ENCODE measurements around the gene CHPF2.

CHPF2 gene

GRCh38 chr7:151251689-151252560 lies 19.6 kb downstream of the CHPF2 start (continued):
- TF ChIP-seq ZNF10 (tag by site-specific recombination; IDR thresholded peaks at IDR 0.05) (0 out of 2 replicates have a peak, but pooled peaks have one; percentile 35), SP2 (tag by site-specific recombination; IDR thresholded peaks at IDR 0.05) (peak; percentile 36), ZNF596 (tag by site-specific recombination; IDR thresholded peaks at IDR 0.05) (peak; percentile 89), ZNF18 (tag by site-specific recombination; IDR thresholded peaks at IDR 0.05) (no peak), ZNF335 (tag by site-specific recombination; conservative IDR thresholded peaks at IDR 0.05) (0 out of 2 replicates have a peak, but pooled peaks have one; percentile 21), ZEB2 (tag by site-specific recombination; IDR thresholded peaks at IDR 0.05) (peak; percentile 40; the same call in 1 of the 2 replicates), IKZF3 (tag by site-specific recombination; IDR thresholded peaks at IDR 0.05) (peak; percentile 36), ZNF366 (tag by site-specific recombination; conservative IDR thresholded peaks at IDR 0.05) (peak; percentile 95), ZBTB17 (tag by site-specific recombination; IDR thresholded peaks at IDR 0.05) (peak; percentile 66), BCL11B (tag by site-specific recombination; IDR thresholded peaks at IDR 0.05; ENCODE audit: low read depth) (no peak), SP7 (tag by site-specific recombination; IDR thresholded peaks at IDR 0.05) (peak; percentile 51), ZNF843 (tag by site-specific recombination; IDR thresholded peaks at IDR 0.05) (0 out of 2 replicates have a peak, but pooled peaks have one; percentile 42), ZSCAN30 (tag by site-specific recombination; IDR thresholded peaks at IDR 0.05) (peak; percentile 92)

GRCh38 chr7:151252561-151252835 lies 20.2 kb downstream of the CHPF2 start:
- no peaks in the 10 kb centered on the region for H3K36me3 ChIP-seq (ENCODE audit: control insufficient read depth in 2 of 2, insufficient read depth in 1 of 2, low read length in 2 of 2)
- TF ChIP-seq ZSCAN30 (tag by site-specific recombination; IDR thresholded peaks at IDR 0.05) (no peak), REPIN1 (tag by site-specific recombination; IDR thresholded peaks at IDR 0.05; ENCODE audit: low read depth) (no peak), TCF7L2 (IDR thresholded peaks at IDR 0.05; ENCODE audit: borderline replicate concordance, low read depth, low read length) (no peak), OSR2 (tag by site-specific recombination; IDR thresholded peaks at IDR 0.05) (no peak), ZBTB48 (tag by site-specific recombination; IDR thresholded peaks at IDR 0.05) (no peak), ZNF426 (tag by site-specific recombination; IDR thresholded peaks at IDR 0.05) (no peak), ZNF555 (tag by site-specific recombination; conservative IDR thresholded peaks at IDR 0.05) (no peak), ZNF488 (tag by site-specific recombination; IDR thresholded peaks at IDR 0.05) (no peak)
- H3K4me3 ChIP-seq (ENCODE audit: low read depth, low read length), result no peak overlapping the region
- POLR2A ChIA-PET, result interaction anchor here (0.7 to 1.4 kb wide), 5 partner anchors 12 to 75 kb away, joined by 3 to 7 read pairs (median 6); partner anchors contain the start of genes ABCF2 and CHPF2
- peak overlapping the region; percentile 62 for H3K27ac ChIP-seq (ENCODE audit: extremely low read depth, low read depth, low read length)
- H3K4me1 ChIP-seq (ENCODE audit: control insufficient read depth, insufficient read depth, low read length), result peaks cover 3% of the 10 kb centered on the region; the same call in 1 of the 2 replicates
- no peaks in the 10 kb centered on the region for H3K9me3 ChIP-seq (ENCODE audit: control insufficient read depth, insufficient read depth, low read depth, low read length)
- CTCF ChIA-PET, result interaction anchor here (1.1 kb wide), 1 partner anchor 9 kb away, joined by 6 read pairs; no protein-coding TSS in a partner anchor
